ENCODE results near the gene ZNF57. TPM values are rescaled to one million over a fixed set of nuclear protein-coding genes. Genes with fewer than 3 reads are reported as not detected.
"Not testable (repeated sequence)": the region's sequence is repeated elsewhere in the genome, so short reads cannot be mapped to it uniquely, and the experiment has no call there.

ZNF57 gene
- total RNA-seq, 1 donor from 2014 or later, result 1.8 TPM

- intact Hi-C loops (cut with DNase I), result no loop called here
- no peak for DNase-seq (ENCODE audit: low spot score)
Observed at GRCh38 chr19:2888731-2889224, 11.9 kb upstream of the ZNF57 start.

- DNase-seq (ENCODE audit: low spot score); intact Hi-C loops (cut with DNase I): not testable (repeated sequence)
Observed at GRCh38 chr19:2890531-2890930, 10.2 kb upstream of the ZNF57 start.

GRCh38 chr19:2896694-2897093 is 4.0 kb upstream of the ZNF57 start:
- intact Hi-C loops (cut with DNase I), result no loop called here
- DNase-seq (ENCODE audit: low spot score), result no peak

- no peak for DNase-seq (ENCODE audit: low spot score)
- intact Hi-C loops (cut with DNase I), result loop anchor here (5.0 kb wide), 1 partner anchor 40 kb away; the partner anchor contains the start of gene ZNF77
Observed at GRCh38 chr19:2902590-2903218, 2.0 kb downstream of the ZNF57 start.

- intact Hi-C loops (cut with DNase I), result loop anchor here (5.0 kb wide), 1 partner anchor 39 kb away; the partner anchor contains the start of gene ZNF77
- DNase-seq (ENCODE audit: low spot score), result not testable (repeated sequence)
Observed at GRCh38 chr19:2903326-2903725, 2.6 kb downstream of the ZNF57 start.

GRCh38 chr19:2905918-2906519 is 5.3 kb downstream of the ZNF57 start:
- intact Hi-C loops (cut with DNase I), result no loop called here
- DNase-seq (ENCODE audit: low spot score), result no peak

- DNase-seq (ENCODE audit: low spot score), result no peak
- intact Hi-C loops (cut with DNase I), result no loop called here
Observed at GRCh38 chr19:2906631-2907195, 6.0 kb downstream of the ZNF57 start.

- intact Hi-C loops (cut with DNase I), result no loop called here
- no peak for DNase-seq (ENCODE audit: low spot score)
Observed at GRCh38 chr19:2912306-2912705, 11.6 kb downstream of the ZNF57 start.

- no peak for DNase-seq (ENCODE audit: low spot score)
- intact Hi-C loops (cut with DNase I), result no loop called here
Observed at GRCh38 chr19:2917275-2918184, 16.8 kb downstream of the ZNF57 start.

- DNase-seq (ENCODE audit: low spot score), result no peak
- intact Hi-C loops (cut with DNase I), result no loop called here
Observed at GRCh38 chr19:2922987-2923386, 22.3 kb downstream of the ZNF57 start.

- DNase-seq (ENCODE audit: low spot score), result no peak
- intact Hi-C loops (cut with DNase I), result no loop called here
Observed at GRCh38 chr19:2923510-2923909, 22.8 kb downstream of the ZNF57 start.

- intact Hi-C loops (cut with DNase I), result no loop called here
- DNase-seq (ENCODE audit: low spot score), result no peak
Observed at GRCh38 chr19:2926341-2927031, 25.8 kb downstream of the ZNF57 start.

GRCh38 chr19:2927032-2927430 is 26.3 kb downstream of the ZNF57 start:
- DNase-seq (ENCODE audit: low spot score), result no peak
- intact Hi-C loops (cut with DNase I), result no loop called here

- DNase-seq (ENCODE audit: low spot score), result no peak
- intact Hi-C loops (cut with DNase I), result no loop called here
Observed at GRCh38 chr19:2933490-2933910, 32.8 kb downstream of the ZNF57 start.

- intact Hi-C loops (cut with DNase I); DNase-seq (ENCODE audit: low spot score): not testable (repeated sequence)
Observed at GRCh38 chr19:2935863-2936262, 35.1 kb downstream of the ZNF57 start.

GRCh38 chr19:2942928-2943640 is 42.4 kb downstream of the ZNF57 start:
- intact Hi-C loops (cut with DNase I), result loop anchor here (5.0 kb wide), 1 partner anchor 41 kb away; the partner anchor contains the start of gene ZNF57
- no peak for DNase-seq (ENCODE audit: low spot score)

- intact Hi-C loops (cut with DNase I), result loop anchor here (5.0 kb wide), 1 partner anchor 42 kb away; the partner anchor contains the start of gene ZNF57
- no peak for DNase-seq (ENCODE audit: low spot score)
Observed at GRCh38 chr19:2944403-2944774, 43.7 kb downstream of the ZNF57 start.

- intact Hi-C loops (cut with DNase I), result loop anchor here (5.0 kb wide), 1 partner anchor 43 kb away; the partner anchor contains the start of gene ZNF57
- DNase-seq (ENCODE audit: low spot score), result peak; percentile 98
Observed at GRCh38 chr19:2944775-2945574, 44.2 kb downstream of the ZNF57 start, which contains the start of gene ZNF77. Gene ZNF77, minus strand, starts transcription at chr19:2944971. Its CDS starts 131 bp downstream, at chr19:2944840.

Data from cardiac septum (tissue), 1 donor.